Measurements from ENCODE around the gene MYH11. TPM values are rescaled to one million over a fixed set of nuclear protein-coding genes. Genes with fewer than 3 reads are reported as not detected.

MYH11 gene
- total RNA-seq, 4 donors from 2014 or later = 121 to 1,349 (median 217) TPM

DNA sequence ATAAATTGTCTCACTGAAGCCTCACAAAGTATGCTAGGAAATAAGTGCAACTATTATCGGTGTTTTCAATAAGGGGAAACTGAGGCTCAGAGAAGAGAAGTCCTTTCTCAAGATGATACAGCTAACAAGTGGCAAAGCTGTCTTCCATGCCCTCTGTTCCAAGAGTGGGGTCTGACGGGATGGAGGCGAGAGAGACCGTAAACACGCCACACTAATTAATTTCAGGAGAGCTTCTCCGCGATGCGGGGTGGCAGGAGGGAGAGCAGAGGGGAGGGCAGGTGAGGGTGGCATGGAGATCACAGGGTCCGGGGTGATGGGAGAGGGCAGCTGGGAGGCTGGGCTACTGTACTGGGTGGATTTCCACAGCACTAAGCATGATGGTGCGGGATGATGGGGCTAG is 80.3 kb downstream of the MYH11 start:
- DNase-seq = no peak
- Histone ChIP-seq H3K27me3 (no peaks in the 10 kb centered on the region), H3K4me3 (no peak overlapping the region), H3K4me1 (peaks cover 0 to 23% (median 7%) of the 10 kb centered on the region in 3 donors), H3K36me3 (no peaks in the 10 kb centered on the region), H3K9me3 (no peaks in the 10 kb centered on the region), H3K27ac (peak overlapping the region in 3 of 4 donors; percentile 15 to 19 (median 17))
- intact Hi-C loops (cut with DNase I) = no loop called here
- TF ChIP-seq CTCF (IDR thresholded peaks at IDR 0.05) = no peak
- no peak for TF ChIP-seq POLR2A (IDR thresholded peaks at IDR 0.05)
- WGBS, 2 donors = 66 to 72% methylated on average over 10 of the region's 10 CpGs

DNA sequence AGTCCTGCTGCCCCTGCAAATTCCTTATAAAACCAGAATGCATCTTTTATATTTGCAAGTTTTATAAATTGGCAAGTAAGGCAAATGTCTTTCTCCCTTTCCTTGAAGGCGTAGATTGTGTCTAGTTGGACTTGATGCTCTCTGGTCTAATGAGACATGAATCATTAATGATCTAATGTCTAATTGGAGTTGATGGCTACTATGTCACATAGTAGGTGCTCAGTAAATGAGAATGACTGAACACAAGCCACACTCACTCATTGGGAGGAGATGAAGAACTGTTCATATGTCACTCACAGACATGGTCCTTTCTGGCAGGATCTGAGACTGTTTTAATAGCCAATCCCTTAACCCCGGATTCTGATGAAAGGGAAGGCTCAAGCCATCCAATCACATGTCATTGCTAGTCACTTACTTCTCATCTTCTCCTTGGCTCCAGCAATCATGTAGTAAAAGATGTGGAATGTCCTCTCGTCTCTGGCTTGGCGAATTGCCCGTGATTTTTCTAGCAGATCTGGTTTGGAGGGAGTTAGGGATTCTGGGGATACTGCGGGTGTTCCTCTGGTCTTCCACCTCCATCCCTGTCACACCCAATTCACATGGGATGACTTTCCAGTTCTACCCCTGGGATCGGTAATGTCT is 81.0 kb downstream of the MYH11 start:
- intact Hi-C loops (cut with DNase I) = no loop called here
- 48 to 62% methylated on average over 7 of the region's 7 CpGs for WGBS, 2 donors
- H3K9me3 ChIP-seq = no peaks in the 10 kb centered on the region
- DNase-seq = no peak
- H3K4me1 ChIP-seq = peaks cover 0 to 25% (median 7%) of the 10 kb centered on the region in 3 donors
- H3K36me3 ChIP-seq = no peaks in the 10 kb centered on the region
- H3K27me3 ChIP-seq = no peaks in the 10 kb centered on the region
- TF ChIP-seq POLR2A (IDR thresholded peaks at IDR 0.05) = no peak
- no peak for TF ChIP-seq CTCF (IDR thresholded peaks at IDR 0.05)
- H3K27ac ChIP-seq = peak overlapping the region in 2 of 4 donors; percentile 18 to 30
- no peak overlapping the region for H3K4me3 ChIP-seq

GRCh38 chr16:15775209-15775608 is 81.6 kb downstream of the MYH11 start:
- no peak for DNase-seq
- no peaks in the 10 kb centered on the region for H3K36me3 ChIP-seq
- H3K27me3 ChIP-seq = no peaks in the 10 kb centered on the region
- TF ChIP-seq POLR2A (IDR thresholded peaks at IDR 0.05) = no peak
- no peak for TF ChIP-seq CTCF (IDR thresholded peaks at IDR 0.05)
- H3K27ac ChIP-seq = peak overlapping the region in 2 of 4 donors; percentile 28 to 30
- no peaks in the 10 kb centered on the region for H3K9me3 ChIP-seq
- H3K4me3 ChIP-seq = no peak overlapping the region
- H3K4me1 ChIP-seq = peaks cover 0 to 31% (median 7%) of the 10 kb centered on the region in 3 donors
- intact Hi-C loops (cut with DNase I) = no loop called here

DNA sequence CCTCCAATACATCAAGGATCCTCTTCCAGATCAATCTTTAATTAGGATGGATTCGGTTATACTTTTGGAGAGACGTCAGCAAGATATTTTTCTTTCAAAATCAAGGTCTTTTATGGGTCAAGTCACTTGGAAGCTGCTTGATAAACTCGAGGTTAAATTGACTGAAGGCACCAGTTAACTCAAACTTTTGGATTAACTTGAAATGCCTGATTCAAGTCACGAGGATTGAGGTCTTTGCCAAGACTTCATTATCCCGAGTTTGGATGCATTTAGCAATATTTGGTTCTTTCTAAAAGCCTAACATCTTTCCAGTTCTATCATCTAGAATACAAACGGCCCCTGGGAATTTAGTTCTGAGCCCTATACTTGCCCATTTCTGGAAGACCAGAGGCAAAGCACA is 82.9 kb downstream of the MYH11 start:
- Histone ChIP-seq H3K36me3 (no peaks in the 10 kb centered on the region), H3K27me3 (no peaks in the 10 kb centered on the region), H3K4me1 (peaks cover 0 to 37% (median 11%) of the 10 kb centered on the region in 3 donors), H3K27ac (peak overlapping the region in 3 of 4 donors; percentile 28 to 54 (median 43)), H3K4me3 (no peak overlapping the region), H3K9me3 (no peaks in the 10 kb centered on the region)
- WGBS, 2 donors = 44% methylated on average over 6 of the region's 6 CpGs
- intact Hi-C loops (cut with DNase I) = no loop called here
- no peak for TF ChIP-seq POLR2A (IDR thresholded peaks at IDR 0.05)
- no peak for TF ChIP-seq CTCF (IDR thresholded peaks at IDR 0.05)
- no peak for DNase-seq

GRCh38 chr16:15772579-15773293 is 84.1 kb downstream of the MYH11 start:
- Histone ChIP-seq H3K36me3 (no peaks in the 10 kb centered on the region), H3K9me3 (no peaks in the 10 kb centered on the region), H3K4me3 (no peak overlapping the region), H3K27ac (peak overlapping the region in 2 of 4 donors; percentile 32 to 43), H3K27me3 (no peaks in the 10 kb centered on the region), H3K4me1 (peaks cover 0 to 37% (median 11%) of the 10 kb centered on the region in 3 donors)
- no peak for DNase-seq
- WGBS, 2 donors = 76 to 79% methylated on average over 11 of the region's 11 CpGs
- TF ChIP-seq POLR2A (IDR thresholded peaks at IDR 0.05) (no peak), CTCF (IDR thresholded peaks at IDR 0.05) (no peak)
- intact Hi-C loops (cut with DNase I) = no loop called here

All from esophagus squamous epithelium (tissue), 5 donors.